LNCAP (cell line): ENCODE data around the gene MOXD1.

Source experiments
- TF ChIP-seq, protein P1 (sequence below): fragments of 450-650 bp; IDR thresholded peaks from 2 replicates; pipeline ENCODE4 v1.5.1; 2017; ENCODE audit warnings: mild to moderate bottlenecking

The MOXD1 gene

DNA sequence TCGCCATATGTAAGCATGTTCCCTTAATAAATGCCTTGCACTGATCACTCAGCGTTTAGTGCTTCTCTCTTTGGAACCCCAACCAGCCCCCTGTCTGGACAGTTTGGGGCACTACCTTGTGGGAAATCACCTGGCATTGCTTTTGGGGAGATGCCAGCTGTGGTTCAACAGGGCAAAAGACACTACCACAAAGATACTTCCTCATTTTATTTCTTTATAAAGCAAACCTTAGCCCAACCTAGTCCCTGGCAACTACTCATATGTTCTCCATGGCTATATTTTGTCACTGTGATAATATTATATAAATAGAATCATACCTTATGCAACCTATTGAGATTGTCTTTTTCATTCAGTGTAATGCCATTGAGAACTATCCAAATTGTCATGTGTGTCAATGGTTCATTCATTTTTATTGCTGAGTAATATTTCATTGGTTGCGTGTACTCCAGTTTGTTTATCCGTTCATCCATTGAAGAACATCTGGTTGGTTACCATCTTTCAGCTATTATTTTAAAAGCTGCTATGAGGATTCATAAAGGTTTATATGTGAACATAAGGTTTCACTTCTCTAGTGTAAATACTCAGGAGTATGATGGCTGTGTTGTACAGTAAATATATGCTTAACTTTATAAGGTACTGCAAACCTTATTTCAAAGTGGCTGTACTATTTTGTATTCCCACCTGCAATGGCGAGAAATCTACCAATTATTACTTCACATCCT lies 114.8 kb downstream of the MOXD1 start:
- TF ChIP-seq, protein P1, sequence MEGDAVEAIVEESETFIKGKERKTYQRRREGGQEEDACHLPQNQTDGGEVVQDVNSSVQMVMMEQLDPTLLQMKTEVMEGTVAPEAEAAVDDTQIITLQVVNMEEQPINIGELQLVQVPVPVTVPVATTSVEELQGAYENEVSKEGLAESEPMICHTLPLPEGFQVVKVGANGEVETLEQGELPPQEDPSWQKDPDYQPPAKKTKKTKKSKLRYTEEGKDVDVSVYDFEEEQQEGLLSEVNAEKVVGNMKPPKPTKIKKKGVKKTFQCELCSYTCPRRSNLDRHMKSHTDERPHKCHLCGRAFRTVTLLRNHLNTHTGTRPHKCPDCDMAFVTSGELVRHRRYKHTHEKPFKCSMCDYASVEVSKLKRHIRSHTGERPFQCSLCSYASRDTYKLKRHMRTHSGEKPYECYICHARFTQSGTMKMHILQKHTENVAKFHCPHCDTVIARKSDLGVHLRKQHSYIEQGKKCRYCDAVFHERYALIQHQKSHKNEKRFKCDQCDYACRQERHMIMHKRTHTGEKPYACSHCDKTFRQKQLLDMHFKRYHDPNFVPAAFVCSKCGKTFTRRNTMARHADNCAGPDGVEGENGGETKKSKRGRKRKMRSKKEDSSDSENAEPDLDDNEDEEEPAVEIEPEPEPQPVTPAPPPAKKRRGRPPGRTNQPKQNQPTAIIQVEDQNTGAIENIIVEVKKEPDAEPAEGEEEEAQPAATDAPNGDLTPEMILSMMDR: no peak

DNA sequence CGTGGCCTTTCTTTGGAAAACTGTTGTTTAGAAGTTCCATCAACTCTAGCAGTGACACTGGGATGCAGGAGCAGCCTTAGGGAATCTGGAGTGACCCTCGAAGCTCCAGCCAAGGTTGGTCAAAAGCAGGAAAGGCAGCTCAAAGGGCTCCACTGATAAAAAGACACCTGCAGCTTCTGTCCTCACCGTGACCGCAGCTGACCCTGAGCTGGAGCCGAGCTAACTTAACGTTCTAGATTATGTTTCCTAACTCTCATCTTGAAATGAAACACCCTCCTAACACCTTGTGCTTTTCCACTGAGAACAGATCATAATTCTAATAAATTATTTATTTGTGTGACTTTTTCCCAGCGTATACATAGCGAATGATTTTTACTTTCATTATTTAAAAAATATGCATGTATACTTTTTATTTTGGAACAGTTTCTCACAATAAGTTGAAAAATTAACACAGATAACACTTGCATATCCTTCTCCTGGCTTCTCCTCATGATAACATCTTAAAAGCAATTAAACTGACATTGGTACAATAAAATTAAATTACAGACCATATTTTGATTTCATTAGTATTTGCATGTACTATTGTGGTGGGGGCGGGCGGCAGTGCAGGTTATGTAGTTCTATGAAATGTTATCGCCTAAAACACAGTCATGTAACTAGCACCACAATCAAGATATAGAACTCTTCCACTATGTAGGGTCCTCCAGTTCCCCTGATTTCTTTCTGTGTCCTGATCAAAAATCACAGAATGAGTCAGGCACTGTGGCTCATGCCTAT lies 116.1 kb downstream of the MOXD1 start:
- TF ChIP-seq, protein P1: no peak

DNA sequence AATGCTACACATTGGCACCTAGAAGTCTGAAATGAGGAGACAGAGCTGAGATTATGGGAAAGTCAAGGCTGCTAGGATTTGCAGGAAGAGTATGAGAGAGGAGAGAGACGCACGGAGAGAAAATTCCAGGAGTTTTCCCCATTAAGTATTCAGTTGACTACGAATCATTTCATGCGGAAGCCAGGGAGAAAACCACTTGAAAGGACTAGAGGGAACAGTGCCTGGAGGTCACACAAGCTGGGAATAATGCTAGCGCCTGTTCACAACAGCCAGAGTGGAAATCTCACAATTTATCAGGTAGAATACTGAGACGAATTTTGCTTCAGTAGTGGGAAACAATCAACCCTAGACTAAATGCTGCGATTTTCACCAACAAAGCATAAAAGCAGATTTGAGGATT lies 118.6 kb downstream of the MOXD1 start:
- TF ChIP-seq, protein P1: no peak

DNA sequence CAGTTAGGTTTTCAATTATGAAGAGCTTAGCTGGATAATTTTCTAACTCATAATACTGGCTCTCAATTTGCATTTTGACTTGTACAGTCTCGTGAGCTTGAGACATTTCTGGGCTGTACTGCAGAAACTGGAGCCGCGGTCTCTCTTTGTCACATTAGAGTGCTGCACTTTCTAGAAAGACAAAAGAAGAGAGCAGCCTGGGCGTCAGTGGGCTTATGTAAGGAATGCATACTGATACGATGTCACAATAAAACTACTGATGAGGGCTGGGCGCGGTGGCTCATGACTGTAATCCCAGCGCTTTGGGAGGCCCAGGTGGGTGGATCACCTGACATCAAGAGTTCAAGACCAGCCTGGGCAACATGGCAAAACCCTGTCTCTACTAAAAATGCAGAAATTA lies 120.8 kb downstream of the MOXD1 start:
- TF ChIP-seq, protein P1: no peak

DNA sequence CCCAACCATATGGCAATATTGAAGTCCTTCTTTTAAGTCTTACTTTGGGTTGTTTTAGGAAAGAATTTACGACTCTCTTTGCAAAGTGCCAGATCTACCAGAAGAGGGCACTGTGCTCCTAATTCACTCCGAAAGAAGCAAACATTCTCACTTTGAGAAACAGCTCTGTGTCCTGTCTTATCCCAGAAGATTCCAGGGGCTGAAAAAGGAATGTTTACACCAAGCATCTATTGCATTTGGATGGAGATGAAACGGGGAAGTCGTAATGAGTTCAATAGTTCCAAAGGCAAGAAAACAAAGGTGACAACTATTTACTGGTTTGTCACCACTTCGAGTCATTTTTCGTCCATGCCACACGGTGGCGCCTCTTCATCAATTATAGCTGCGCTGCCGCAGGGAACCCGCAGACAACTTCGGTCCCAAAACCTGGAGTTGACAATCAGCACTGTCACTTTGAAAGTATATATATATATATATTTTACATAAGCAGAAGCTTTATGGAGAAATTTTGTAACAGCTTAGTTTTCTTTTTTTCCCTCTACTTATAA lies 121.6 kb downstream of the MOXD1 start:
- TF ChIP-seq, protein P1: peak; percentile 95

DNA sequence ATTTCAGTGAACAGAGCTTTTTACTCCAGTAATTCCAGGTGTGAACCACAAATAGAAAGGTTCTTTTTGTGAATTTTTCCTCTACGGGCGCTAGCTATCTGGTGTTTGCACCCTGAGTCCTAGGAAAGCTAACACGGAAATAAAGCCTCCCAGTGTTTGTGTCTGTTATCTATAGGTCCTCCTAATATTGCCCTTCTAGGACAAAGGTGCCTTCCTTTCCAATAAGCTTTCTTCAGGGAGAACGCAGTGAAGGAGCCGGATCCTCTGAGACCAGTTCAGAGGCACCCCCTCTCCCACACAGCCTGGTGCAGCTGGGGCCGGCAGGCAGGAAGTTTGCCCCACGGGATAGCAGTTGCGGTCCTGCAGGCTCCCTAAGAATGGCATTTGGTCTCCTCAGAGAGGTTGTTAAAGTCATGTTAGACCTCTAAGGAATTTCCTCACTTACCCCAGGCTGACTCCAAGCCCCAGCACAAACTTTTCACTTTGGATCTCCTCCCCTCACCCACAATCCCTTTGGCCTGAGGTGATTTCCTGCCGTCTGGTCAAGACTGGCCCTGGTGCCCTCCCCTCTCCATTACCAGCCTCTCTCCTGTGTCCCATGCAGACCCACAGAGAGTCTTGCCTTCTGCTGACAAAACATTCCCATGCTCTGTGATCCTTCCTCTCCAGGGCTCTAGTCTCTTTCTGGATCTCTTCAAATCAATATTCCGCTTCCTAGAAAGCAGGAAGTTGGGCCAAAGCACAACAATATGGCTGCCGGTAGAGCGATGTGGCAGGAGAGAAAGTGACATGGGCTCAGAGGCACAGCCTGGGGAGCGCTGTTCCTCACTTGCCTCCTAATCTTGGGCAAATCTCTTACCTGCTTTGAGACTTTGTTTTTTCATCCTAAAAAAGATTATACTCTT lies 126.0 kb downstream of the MOXD1 start:
- TF ChIP-seq, protein P1: no peak

DNA sequence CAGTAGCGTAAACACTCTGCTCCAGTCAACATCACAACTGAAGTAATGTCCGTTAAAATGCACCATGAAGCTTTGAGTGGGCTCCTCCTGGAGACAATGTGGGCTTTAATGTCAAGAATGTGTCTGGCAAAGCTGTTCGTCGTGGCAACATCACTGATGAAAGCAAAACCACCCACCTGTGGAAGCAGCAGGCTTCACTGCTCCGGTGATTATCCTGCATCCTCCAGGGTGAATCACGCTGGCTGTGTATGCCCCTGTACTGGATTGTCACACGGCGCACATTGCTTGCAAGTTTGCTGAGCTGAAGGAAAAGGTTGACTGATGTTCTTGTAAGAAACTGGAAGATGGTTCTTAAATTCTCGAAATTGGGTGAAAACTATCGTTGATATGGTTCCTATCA lies 128.5 kb downstream of the MOXD1 start:
- TF ChIP-seq, protein P1: no peak
